Astrocyte (in vitro differentiated cells and primary cell): ENCODE measurements around the gene SPTBN1. TPM values are rescaled to one million over a fixed set of nuclear protein-coding genes. Genes with fewer than 3 reads are reported as not detected.

Experiments used
- DNase-seq: peaks from one replicate; pipeline ENCODE4 v3.0.0-alpha.2; 2010; ENCODE audit warnings: low read depth
- FAIRE-seq: peaks from 2 replicates; lab custom pipeline; 2011; peaks lifted over from hg19 to GRCh38; lab: Jason Lieb, UNC
- H2AFZ ChIP-seq: 2 replicates; pipeline ENCODE4 v1.6.0; 2012; ENCODE audit warnings: low read depth, low read length, inconsistent platforms
- H3K27ac ChIP-seq: 2 replicates; pipeline ENCODE4 v1.5.1; 2011; ENCODE audit warnings: low read depth, low read length, inconsistent platforms
- H3K27me3 ChIP-seq: 2 replicates; pipeline ENCODE4 v1.6.0; 2011; ENCODE audit warnings: low read length, inconsistent platforms; ENCODE audit not compliant: insufficient read depth
- H3K36me3 ChIP-seq: 2 replicates; pipeline ENCODE4 v1.5.1; 2011; ENCODE audit warnings: low read length, inconsistent platforms; ENCODE audit not compliant: insufficient read depth
- H3K4me1 ChIP-seq: 2 replicates; pipeline ENCODE4 v1.5.1; 2011; ENCODE audit warnings: low read length, inconsistent platforms; ENCODE audit not compliant: insufficient read depth
- H3K4me2 ChIP-seq: 2 replicates; pipeline ENCODE4 v1.6.0; 2012; ENCODE audit warnings: low read length, inconsistent platforms
- H3K4me3 ChIP-seq: 2 replicates; pipeline ENCODE4 v1.5.1; 2011; ENCODE audit warnings: low read depth, mild to moderate bottlenecking, low read length, inconsistent platforms; ENCODE audit not compliant: insufficient read depth
- H3K79me2 ChIP-seq: 2 replicates; pipeline ENCODE4 v1.6.0; 2012; ENCODE audit warnings: mild to moderate bottlenecking, low read length, inconsistent platforms; ENCODE audit not compliant: insufficient read depth
- H3K9ac ChIP-seq: 2 replicates; pipeline ENCODE4 v1.6.0; 2012; ENCODE audit warnings: mild to moderate bottlenecking, low read length, inconsistent platforms
- H3K9me3 ChIP-seq: 2 replicates; pipeline ENCODE4 v1.5.1; 2012; ENCODE audit warnings: low read depth, mild to moderate bottlenecking, low read length, inconsistent platforms; ENCODE audit not compliant: insufficient read depth
- H4K20me1 ChIP-seq: 2 replicates; pipeline ENCODE4 v1.6.0; 2012; ENCODE audit warnings: low read length, inconsistent platforms; ENCODE audit not compliant: insufficient read depth
- H3K27ac Mint-ChIP-seq: one replicate; pipeline ENCODE4 v1.8.0; 2021; ENCODE audit warnings: mild to moderate bottlenecking, mixed read lengths; ENCODE audit not compliant: unreplicated experiment
- H3K27me3 Mint-ChIP-seq: one replicate; pipeline ENCODE4 v1.8.0; 2021; ENCODE audit warnings: low read depth, mixed read lengths; ENCODE audit not compliant: unreplicated experiment
- H3K36me3 Mint-ChIP-seq: one replicate; pipeline ENCODE4 v1.8.0; 2021; ENCODE audit warnings: low read depth, mixed read lengths; ENCODE audit not compliant: unreplicated experiment
- H3K4me1 Mint-ChIP-seq: one replicate; pipeline ENCODE4 v1.8.0; 2021; ENCODE audit warnings: low read depth, mixed read lengths; ENCODE audit not compliant: unreplicated experiment
- H3K4me3 Mint-ChIP-seq: one replicate; pipeline ENCODE4 v1.8.0; 2021; ENCODE audit warnings: mild to moderate bottlenecking, moderate library complexity, mixed read lengths; ENCODE audit not compliant: unreplicated experiment
- H3K9me3 Mint-ChIP-seq: one replicate; pipeline ENCODE4 v1.8.0; 2021; ENCODE audit warnings: mild to moderate bottlenecking, mixed read lengths; ENCODE audit not compliant: unreplicated experiment
- CTCF ChIP-seq: IDR thresholded peaks from 2 replicates; pipeline ENCODE4 v1.5.1; 2011; ENCODE audit warnings: low read depth, mild to moderate bottlenecking, inconsistent platforms, low read length, moderate library complexity; ENCODE audit not compliant: insufficient read depth
- EZH2 ChIP-seq: IDR thresholded peaks from 2 replicates; pipeline ENCODE4 v1.6.1; 2012; ENCODE audit warnings: mild to moderate bottlenecking, low read length, inconsistent platforms; ENCODE audit not compliant: insufficient read depth
- total RNA-seq: library from RNA; stranded (reverse); gene quantifications from 2 replicates; pipeline ENCODE4 v1.2.1, GENCODE V29; 2021

Gene SPTBN1
- total RNA-seq, 1 donor from 2014 or later: 311 TPM

GRCh38 chr2:54524226-54524991 is 68.3 kb downstream of the SPTBN1 start:
- peaks cover 66% of the 10 kb centered on the region for H3K79me2 ChIP-seq
- H3K4me1 Mint-ChIP-seq: peaks cover 61% of the 10 kb centered on the region
- FAIRE-seq: no peak
- H3K36me3 Mint-ChIP-seq: peaks cover 14% of the 10 kb centered on the region
- no peaks in the 10 kb centered on the region for H3K27me3 Mint-ChIP-seq
- H3K27ac Mint-ChIP-seq: peak overlapping the region; percentile 48
- TF ChIP-seq EZH2 (no peak), CTCF (no peak)
- peak overlapping the region; percentile 17 for H3K4me3 Mint-ChIP-seq
- peak overlapping the region; percentile 27 for H2AFZ ChIP-seq
- peaks cover 12% of the 10 kb centered on the region for H3K36me3 ChIP-seq
- no peaks in the 10 kb centered on the region for H3K27me3 ChIP-seq
- H3K9ac ChIP-seq: peak overlapping the region; percentile 71
- H3K9me3 Mint-ChIP-seq: no peaks in the 10 kb centered on the region
- H3K4me1 ChIP-seq: peaks cover 50% of the 10 kb centered on the region
- peak overlapping the region; percentile 83 for H3K4me2 ChIP-seq
- peaks cover 33% of the 10 kb centered on the region for H4K20me1 ChIP-seq
- H3K27ac ChIP-seq: peak overlapping the region; percentile 83
- H3K9me3 ChIP-seq: no peaks in the 10 kb centered on the region
- no peak overlapping the region for H3K4me3 ChIP-seq
- DNase-seq: peak; percentile 92

- no peaks in the 10 kb centered on the region for H3K9me3 ChIP-seq
- DNase-seq: no peak
- peaks cover 64% of the 10 kb centered on the region for H3K79me2 ChIP-seq
- H2AFZ ChIP-seq: no peak overlapping the region
- Mint-ChIP-seq H3K4me3 (no peak overlapping the region), H3K27me3 (no peaks in the 10 kb centered on the region), H3K36me3 (peaks cover 18% of the 10 kb centered on the region), H3K9me3 (no peaks in the 10 kb centered on the region), H3K27ac (peak overlapping the region; percentile 60), H3K4me1 (peaks cover 52% of the 10 kb centered on the region)
- no peaks in the 10 kb centered on the region for H3K27me3 ChIP-seq
- no peak overlapping the region for H3K4me2 ChIP-seq
- FAIRE-seq: no peak
- H3K36me3 ChIP-seq: peaks cover 12% of the 10 kb centered on the region
- TF ChIP-seq CTCF (no peak), EZH2 (no peak)
- peak overlapping the region; percentile 83 for H3K27ac ChIP-seq
- no peak overlapping the region for H3K4me3 ChIP-seq
- peaks cover 45% of the 10 kb centered on the region for H3K4me1 ChIP-seq
- peaks cover 24% of the 10 kb centered on the region for H4K20me1 ChIP-seq
- H3K9ac ChIP-seq: no peak overlapping the region
Measured at GRCh38 chr2:54525321-54525720, 69.2 kb downstream of the SPTBN1 start.
